ENCODE results near the gene HSPA1B.
"Not testable (repeated sequence)": the region's sequence is repeated elsewhere in the genome, so short reads cannot be mapped to it uniquely, and the experiment has no call there.

Gene HSPA1B

DNA sequence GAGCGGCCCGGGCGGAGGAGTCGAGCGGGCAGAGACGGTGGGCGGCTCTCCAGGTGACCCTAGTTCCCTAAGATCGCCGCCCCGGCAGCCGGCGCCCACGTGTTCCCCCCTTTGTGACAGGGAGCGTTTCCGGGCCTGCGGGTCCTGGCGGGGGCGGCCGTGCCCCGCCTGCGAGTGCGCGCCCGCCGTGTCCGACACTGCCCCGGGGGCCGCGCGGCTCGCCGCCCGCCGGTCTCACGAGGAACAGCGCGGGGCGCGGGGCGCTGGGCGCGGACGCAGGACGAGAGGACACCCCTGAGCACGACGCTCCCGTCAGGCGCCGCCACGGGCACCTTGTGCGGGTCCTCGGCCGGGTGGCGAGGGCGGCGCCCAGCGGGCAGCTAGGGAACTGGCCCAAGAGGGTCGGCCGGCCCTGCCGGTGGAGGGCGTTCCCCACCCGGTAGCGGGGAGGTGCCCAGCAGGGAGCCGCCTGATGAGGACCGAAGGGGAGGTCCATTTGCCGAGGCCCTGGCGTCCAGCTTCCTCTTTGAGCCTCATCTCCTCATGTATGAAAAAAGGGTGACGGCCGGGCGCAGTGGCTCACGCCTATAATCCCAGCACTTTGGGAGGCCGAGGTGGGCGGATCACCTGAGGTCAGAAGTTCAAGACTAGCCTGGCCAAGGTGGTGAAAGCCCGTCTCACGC, 31.8 kb upstream of the HSPA1B start, which contains the start of gene VARS1:
TSS of gene VARS1 (minus strand) at position 137 of the 683 bp plus-strand sequence. CDS start 535 bp downstream, outside the sequence.
- H3K4me3 ChIP-seq (ENCODE audit: low read length), result peak within 1 kb of the TSS; percentile 99
- DNase-seq (ENCODE audit: low read depth, low spot score), result peak; percentile 72

DNA sequence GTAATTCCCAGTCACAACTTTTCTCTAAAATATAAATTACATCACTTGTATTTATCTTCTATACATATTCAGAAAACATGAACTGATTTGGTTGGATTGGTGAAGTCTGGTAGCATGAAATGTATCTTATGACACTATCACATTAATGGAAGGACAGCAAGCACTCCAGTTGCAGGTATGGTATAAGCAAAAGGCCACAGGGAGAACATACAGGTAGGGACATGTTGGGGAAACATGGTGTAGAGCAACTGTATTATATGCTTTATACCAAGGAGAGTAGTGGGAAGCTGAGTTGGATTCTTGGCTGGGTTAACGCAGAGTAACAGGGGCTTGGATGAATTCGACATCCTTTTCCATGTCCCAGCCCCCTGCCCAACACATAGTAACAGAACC, 30.5 kb upstream of the HSPA1B start:
- no peak for DNase-seq (ENCODE audit: low read depth, low spot score)
- no peak overlapping the region for H3K4me3 ChIP-seq (ENCODE audit: low read length)

DNA sequence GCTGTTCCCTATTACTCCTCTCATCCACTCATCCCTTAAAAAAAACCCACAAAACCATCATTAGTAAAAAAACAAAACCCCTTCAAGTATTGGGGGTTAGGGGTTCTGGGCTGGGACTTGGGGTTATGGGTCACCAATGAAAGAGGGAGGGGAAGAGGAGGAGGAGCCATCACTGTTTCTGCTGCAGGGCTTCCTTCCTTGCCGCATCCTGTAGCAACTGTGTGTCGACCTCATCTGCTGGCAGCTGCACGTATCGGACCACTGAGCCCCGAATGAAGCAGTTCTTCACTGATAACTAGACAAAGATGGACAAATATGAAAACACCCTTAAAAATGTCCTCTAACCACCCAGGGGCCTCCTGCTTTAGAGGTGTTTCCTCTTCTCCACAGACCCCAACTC, 29.9 kb upstream of the HSPA1B start:
- H3K4me3 ChIP-seq (ENCODE audit: low read length), result peak overlapping the region; percentile 33
- peak; percentile 87 for DNase-seq (ENCODE audit: low read depth, low spot score)

DNA sequence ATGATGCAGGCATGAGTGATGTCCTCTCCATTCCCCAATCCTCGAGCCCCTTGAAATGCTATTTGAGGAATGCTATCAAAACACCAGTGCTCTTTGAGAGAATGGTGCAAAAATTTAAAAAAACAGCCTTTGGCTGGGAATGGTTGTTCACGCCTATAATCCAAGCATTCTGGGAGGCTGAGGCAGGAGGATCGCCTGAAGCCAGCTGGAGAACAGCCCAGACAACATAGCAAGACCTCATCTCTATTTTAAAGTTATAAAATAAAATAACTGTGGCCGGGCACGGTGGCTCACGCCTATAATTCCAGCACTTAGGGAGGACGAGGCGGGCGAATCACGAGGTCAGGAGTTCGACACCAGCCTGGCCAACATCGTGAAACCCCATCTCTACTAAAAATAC, 27.8 kb upstream of the HSPA1B start:
- no peak overlapping the region for H3K4me3 ChIP-seq (ENCODE audit: low read length)
- no peak for DNase-seq (ENCODE audit: low read depth, low spot score)

DNA sequence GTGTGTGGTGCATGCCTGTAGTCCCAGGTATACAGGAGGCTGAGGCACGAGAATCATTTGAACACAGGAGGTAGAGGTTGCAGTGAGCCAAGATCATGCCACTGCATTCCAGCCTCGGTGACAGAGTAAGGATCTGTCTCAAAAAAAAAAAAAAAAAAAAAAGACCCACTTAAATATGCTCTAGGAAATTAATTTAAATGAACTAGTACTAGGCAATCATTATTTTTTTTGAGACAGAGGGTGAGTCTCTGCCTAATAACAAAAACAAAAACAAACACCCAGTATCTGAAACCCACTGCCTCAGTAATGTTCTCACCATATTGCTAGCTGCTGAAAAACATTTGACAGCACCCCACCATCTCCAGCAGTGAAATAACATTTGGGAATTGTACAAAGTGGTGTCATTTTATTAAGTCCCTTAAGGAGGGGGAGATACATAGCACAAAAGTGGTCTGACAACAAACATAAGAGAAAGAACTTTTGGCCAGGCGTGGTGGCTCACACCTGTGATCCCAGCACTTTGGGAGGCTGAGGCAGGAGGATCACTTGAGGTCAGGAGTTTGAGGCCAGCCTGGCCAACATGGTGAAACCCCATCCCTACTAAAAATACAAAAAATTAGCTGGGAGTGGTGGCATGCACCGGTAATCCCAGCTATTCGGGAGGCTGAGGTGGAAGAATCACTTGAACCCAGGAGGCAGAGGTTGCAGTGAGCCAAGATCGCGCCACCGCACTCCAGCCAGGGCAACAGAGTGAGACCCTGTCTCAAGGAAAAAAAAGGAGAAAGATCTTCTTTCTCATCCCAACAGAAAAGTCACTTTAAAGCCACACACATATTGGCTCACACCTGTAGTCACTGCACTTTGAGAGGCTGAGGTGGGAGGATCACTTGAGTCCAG, 26.3 kb upstream of the HSPA1B start:
- DNase-seq (ENCODE audit: low read depth, low spot score); H3K4me3 ChIP-seq (ENCODE audit: low read length): not testable (repeated sequence)

DNA sequence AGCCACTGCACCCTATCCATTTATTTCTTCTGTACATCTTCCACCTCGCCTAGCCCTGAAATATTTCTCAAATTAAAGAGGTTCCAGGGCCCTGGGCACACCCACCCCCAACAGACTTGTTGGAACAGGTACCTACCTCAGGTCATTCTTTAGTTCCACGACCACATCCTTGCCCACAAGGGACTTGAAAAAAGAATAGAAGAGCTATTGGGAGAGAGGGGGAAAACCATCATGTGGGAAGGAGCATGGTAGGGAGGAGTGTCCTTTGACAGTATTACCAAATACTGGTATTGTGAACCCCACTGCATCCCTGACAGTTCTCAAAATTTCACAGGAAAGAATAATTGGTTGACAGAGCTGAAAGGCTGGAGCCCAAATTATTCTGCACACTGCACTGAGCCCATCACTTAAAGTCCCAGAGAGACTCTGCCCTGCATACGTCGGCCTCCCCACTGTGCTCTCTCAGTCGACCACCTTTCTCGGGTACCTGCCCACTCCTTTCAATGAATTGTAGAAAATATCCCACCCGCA, 21.5 kb upstream of the HSPA1B start:
- peak overlapping the region; percentile 98 for H3K4me3 ChIP-seq (ENCODE audit: low read length)
- no peak for DNase-seq (ENCODE audit: low read depth, low spot score)

DNA sequence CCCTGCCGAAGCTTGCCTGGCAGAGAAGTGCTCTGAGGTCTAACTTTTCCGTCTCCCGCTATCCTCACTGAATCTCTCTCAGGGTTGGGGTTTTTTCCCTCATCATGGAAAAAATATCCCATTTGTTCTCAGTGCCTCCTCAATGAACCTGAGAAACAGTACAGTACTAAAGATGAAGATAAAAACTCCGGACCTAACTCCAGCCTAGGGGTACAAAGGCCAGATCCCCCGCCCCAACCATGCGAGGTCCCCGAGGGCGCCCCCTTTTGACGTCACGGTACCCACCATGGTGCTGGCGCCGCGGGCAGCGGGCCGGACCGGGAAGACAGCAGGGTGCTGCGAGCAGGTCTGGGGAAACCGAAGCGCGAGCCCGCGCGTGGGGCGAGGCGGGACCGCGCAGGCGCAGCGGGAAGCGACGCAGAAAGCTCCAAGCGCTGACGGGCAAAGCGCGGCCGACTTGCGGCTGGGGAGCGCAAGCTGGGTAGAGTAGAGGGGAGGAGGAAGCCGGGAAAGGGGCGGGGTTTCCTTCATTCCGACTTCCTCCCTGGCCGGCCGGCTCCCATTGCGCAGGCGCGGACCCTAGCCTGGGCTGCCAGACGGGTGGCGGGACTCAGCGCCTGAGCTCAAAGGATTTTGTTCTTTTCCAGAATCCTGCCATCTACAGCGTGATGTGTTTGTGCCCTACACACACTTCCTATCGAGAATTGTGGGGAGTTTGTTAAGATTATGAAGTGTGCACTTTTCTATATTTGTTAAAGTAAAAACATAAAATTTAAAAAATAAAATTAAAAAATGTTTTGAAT, 20.9 kb upstream of the HSPA1B start, which contains the start of gene LSM2:
TSS of gene LSM2 (minus strand) at position 497 of the 803 bp plus-strand sequence. CDS start at position 288, 209 bp downstream.
- H3K4me3 ChIP-seq (ENCODE audit: low read length), result peak within 1 kb of the TSS; percentile 98
- DNase-seq (ENCODE audit: low read depth, low spot score), result peak; percentile 92

DNA sequence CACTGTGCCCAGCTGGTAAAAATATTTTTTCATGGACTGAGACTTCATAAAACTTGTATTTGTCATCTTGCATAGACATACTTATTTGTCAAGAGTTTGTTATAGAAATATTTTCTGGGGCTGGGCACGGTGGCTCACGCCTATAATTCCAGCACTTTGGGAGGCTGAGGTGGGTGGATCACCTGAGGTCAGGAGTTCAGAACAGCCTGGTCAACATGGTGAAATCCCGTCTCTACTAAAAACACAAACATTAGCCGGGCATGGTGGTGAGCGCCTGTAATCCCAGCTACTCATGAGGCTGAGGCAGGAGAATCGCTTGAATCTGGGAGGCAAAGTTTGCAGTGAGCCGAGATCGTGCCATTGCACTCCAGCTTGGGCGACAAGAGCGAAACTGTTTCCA, 18.9 kb upstream of the HSPA1B start:
- DNase-seq (ENCODE audit: low read depth, low spot score); H3K4me3 ChIP-seq (ENCODE audit: low read length): not testable (repeated sequence)

DNA sequence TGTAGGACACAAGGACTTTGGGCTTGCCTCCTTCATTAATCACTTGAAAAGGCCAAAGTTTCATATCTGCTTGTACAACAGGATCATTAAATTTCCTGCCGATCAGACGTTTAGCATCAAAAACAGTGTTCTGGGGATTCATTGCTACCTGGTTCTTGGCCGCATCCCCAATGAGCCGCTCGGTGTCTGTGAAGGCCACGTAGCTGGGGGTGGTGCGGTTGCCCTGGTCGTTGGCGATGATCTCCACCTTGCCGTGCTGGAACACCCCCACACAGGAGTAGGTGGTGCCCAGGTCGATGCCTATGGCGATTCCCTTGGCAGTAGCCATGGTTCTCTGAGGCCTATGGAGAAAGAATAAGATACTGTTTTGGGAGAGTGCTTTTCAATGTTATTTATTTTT, 15.9 kb upstream of the HSPA1B start:
- H3K4me3 ChIP-seq (ENCODE audit: low read length), result no peak overlapping the region
- DNase-seq (ENCODE audit: low read depth, low spot score), result no peak

DNA sequence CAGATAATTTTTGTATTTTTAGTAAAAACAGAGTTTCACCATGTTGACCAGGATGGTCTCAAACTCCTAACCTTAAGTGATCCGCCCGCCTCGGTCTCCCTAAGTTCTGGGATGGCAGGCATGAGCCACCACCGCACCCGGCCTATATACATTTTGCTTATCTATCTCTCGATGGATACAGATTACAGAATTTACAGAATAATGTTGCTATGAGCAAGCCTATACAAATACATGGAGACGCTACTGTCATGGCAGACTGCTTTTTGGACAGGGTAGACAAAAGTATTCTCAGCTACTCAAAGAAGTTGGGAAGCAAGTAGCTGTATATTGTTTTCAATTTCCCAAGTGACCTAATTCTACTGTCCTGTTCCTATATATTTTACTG, 14.1 kb upstream of the HSPA1B start:
- H3K4me3 ChIP-seq (ENCODE audit: low read length), result no peak overlapping the region
- no peak for DNase-seq (ENCODE audit: low read depth, low spot score)

DNA sequence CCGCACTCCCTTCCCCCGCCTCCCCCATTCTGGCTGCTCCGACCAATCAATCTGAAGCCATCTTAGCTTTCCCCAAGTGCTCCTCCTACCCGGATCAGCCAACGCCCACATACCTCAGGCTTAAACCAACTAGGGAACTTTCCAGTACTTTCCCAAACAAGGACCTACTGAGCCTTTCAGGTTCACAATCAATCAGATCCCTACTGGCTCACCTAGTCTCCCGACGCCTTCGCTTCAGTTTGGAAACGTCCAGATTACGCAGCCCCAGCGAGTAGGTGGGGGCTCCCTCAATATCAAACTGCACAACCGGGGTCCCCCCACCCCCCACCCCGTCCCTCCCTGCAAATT, 12.9 kb upstream of the HSPA1B start:
- no peak overlapping the region for H3K4me3 ChIP-seq (ENCODE audit: low read length)
- DNase-seq (ENCODE audit: low read depth, low spot score), result no peak

DNA sequence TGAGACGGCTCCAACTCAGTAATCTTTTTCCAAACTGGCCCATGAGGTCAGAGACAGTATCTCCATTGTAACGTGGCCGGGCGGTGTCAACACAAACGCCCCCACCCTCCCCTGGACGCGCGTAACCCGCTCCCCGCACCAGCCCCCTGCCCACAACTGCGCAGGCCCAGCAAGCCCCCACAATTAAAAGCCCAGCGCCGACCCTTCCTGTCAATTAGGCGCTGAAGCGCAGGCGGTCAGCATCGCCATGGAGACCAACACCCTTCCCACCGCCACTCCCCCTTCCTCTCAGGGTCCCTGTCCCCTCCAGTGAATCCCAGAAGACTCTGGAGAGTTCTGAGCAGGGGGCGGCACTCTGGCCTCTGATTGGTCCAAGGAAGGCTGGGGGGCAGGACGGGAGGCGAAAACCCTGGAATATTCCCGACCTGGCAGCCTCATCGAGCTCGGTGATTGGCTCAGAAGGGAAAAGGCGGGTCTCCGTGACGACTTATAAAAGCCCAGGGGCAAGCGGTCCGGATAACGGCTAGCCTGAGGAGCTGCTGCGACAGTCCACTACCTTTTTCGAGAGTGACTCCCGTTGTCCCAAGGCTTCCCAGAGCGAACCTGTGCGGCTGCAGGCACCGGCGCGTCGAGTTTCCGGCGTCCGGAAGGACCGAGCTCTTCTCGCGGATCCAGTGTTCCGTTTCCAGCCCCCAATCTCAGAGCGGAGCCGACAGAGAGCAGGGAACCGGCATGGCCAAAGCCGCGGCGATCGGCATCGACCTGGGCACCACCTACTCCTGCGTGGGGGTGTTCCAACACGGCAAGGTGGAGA, 12.3 kb upstream of the HSPA1B start, which contains the start of the genes HSPA1A and HSPA1L:
TSS of gene HSPA1A (plus strand) at position 519 of the 814 bp plus-strand sequence. CDS start at position 733, 214 bp downstream.
TSS of gene HSPA1L (minus strand) at position 259 of the 814 bp plus-strand sequence. CDS start 3,311 bp downstream, outside the sequence.
- no peak for DNase-seq (ENCODE audit: low read depth, low spot score)
- no peak within 1 kb of the TSS for H3K4me3 ChIP-seq (ENCODE audit: low read length)

DNA sequence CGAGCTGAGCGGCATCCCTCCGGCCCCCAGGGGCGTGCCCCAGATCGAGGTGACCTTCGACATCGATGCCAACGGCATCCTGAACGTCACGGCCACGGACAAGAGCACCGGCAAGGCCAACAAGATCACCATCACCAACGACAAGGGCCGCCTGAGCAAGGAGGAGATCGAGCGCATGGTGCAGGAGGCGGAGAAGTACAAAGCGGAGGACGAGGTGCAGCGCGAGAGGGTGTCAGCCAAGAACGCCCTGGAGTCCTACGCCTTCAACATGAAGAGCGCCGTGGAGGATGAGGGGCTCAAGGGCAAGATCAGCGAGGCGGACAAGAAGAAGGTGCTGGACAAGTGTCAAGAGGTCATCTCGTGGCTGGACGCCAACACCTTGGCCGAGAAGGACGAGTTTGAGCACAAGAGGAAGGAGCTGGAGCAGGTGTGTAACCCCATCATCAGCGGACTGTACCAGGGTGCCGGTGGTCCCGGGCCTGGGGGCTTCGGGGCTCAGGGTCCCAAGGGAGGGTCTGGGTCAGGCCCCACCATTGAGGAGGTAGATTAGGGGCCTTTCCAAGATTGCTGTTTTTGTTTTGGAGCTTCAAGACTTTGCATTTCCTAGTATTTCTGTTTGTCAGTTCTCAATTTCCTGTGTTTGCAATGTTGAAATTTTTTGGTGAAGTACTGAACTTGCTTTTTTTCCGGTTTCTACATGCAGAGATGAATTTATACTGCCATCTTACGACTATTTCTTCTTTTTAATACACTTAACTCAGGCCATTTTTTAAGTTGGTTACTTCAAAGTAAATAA, 10.2 kb upstream of the HSPA1B start:
- not testable (repeated sequence) for H3K4me3 ChIP-seq (ENCODE audit: low read length); DNase-seq (ENCODE audit: low read depth, low spot score)

DNA sequence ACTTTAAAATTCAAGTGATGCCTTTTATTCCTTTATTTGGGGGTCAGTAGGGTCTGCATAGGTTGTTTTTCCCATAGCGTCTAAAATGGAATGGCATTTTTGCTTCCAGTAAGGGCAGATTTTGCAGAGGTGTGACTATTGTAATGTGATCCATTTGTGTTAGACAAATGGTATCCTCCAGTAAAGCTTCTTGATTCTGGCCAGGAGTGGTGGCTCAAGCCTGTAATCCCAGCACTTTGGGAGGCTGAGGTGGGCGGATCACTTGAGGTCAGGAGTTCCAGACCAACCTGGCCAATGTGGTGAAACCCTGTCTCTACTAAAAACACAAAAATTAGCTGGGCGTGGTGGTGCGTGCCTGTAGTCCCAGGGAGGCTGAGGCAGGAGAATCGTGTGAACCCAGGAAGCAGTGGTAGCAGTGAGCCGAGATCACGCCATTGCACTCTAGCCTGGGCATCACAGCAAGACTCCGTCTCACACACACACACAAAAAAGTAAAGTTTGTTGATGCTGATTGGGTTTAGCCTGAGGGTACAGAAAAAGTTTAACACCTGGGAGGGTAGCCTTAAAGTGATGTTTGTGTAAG, 9.5 kb upstream of the HSPA1B start:
- not testable (repeated sequence) for H3K4me3 ChIP-seq (ENCODE audit: low read length); DNase-seq (ENCODE audit: low read depth, low spot score)

DNA sequence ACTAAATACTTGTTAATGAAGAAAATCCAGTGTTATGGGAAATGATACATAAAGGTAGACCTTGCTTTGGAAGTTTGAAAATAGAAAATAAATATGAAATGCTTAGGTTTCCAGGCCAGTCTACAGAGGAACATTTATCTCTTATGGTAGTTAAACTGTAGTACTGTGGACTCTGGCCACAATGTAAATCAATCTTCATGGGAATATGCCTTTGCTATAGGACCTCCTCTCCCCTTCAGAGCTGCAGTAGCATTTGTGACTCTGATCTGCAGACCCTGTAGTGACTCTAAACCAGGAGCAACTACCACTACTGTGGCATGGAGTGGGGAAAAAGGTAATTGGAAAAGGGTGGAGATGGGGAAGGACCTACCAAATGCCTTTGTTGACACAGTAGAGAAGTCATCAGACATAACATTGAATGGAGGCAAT, 7.7 kb upstream of the HSPA1B start:
- H3K4me3 ChIP-seq (ENCODE audit: low read length), result no peak overlapping the region
- no peak for DNase-seq (ENCODE audit: low read depth, low spot score)

DNA sequence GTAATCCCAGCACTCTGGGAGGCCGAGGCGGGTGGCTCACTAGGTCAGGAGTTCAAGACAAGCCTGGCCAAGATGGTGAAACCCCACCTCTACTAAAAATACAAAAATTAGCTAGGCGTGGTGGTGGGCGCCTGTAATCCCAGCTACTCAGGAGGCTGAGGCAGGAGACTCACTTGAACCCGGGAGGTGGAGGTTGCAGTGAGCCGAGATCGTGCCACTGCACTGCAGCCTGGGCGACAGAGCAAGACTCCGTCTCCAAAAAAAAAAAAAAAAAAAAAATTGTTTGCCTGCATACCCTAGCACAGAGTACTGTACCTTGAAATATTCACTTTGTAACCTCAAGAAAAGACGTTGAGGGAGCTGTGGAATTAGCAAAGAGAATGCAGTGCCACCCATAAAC, 7.1 kb upstream of the HSPA1B start:
- H3K4me3 ChIP-seq (ENCODE audit: low read length); DNase-seq (ENCODE audit: low read depth, low spot score): not testable (repeated sequence)

Measured in Jurkat, Clone E6-1 (cell line).